HG03442 (cell line): ENCODE measurements around the gene CTSA.
"Not testable (repeated sequence)": the region's sequence is repeated elsewhere in the genome, so short reads cannot be mapped to it uniquely, and the experiment has no call there.

Source experiments
- ATAC-seq: cut with Tn5 transposase; IDR thresholded peaks from one replicate; pipeline ENCODE4 v1.9.1; 2021; ENCODE audit warnings: mild to moderate bottlenecking, moderate library complexity; ENCODE audit not compliant: unreplicated experiment

Gene CTSA

GRCh38 chr20:45911486-45912343 lies 20.6 kb downstream of the CTSA start, which contains the start of gene PLTP:
Gene PLTP, minus strand, starts transcription at chr20:45912155. Its CDS starts 703 bp downstream, at chr20:45911452.
- ATAC-seq: no peak

DNA sequence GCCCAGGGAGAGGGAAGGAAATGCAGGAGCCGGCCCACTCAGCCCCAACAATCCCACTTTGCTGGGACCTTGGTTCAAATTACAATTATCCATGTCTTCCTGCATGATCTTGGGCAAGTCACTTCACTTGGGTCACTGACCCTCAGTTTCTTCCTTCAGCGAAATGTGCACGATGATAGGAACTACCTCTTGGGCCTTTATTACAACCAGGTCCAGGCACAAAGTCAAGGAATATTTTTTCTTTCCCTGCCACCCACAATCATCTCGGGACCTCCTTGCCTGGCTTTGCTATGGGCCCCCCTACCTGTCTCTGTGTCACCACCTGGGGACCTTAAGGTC lies 21.2 kb downstream of the CTSA start:
- no peak for ATAC-seq

DNA sequence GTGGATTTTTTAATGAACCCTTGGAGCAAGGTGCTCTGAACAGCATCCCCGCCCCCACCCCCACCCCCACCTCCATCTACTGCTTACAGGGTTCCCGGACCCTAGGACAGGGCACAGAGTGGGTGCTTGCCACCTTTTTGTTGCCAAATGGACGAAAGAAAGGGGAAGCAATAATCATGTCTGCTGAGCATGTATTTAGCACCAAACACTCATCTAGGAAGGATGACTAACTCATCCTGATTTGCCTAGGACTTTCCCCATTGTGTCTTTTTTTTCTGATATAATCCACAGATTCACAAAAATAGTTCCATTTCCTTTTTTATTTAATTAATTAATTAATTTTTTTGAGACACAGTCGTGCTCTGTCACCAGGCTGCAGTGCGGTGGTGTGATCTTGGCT lies 22.0 kb downstream of the CTSA start:
- ATAC-seq: no peak

DNA sequence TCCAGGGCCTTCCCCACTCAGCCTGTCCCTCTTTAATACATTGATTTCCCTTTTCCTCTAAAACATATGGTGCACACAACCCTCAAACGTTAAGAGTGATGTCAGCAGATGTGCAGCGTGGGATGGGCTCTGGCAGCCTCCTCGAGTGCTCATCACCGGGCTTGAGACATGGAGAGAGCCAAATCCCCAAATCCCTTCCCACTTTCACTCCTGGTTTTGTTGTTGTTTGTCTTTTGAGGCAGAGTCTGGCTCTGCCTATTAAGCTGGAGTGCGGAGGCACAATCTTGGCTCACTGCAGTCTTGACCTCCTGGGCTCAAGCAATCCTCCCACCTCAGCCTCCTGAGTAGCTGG lies 26.6 kb downstream of the CTSA start:
- no peak for ATAC-seq

- no peak for ATAC-seq
Observed at GRCh38 chr20:45918182-45918737, 27.1 kb downstream of the CTSA start.

DNA sequence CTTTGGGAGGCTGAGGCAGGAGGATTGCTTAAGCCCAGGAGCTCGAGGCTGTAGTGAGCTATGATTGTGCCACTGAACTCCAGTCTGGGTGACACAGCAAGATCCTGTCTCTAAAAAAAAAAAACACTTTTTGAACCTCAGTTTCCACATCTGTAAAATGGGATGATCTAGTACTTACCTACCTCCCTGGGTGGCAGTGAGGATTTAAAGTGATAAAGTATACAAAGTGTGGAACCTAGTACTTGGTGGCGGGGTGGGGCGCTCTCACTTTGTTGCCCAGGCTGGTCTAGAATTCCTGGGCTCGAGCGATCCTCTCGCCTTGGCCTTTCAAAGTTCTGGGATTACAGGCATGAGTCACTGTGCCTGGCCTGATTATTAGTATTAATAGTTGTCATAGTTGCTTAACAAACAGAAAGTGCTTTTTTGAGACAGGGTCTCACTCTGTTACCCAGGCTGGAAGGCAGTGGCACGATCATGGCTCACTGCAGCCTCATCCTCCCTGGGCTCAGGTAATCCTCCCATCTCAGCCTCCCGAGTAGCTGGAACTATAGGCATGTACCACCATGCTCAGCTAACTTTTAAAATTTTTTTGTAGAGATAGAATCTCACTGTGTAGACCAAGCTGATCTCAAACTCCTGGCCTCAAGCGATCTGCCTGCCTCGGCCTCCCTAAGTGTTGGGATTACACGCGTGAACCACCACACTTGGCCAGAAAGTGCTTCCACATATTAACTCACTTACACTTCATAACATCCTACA lies 27.8 kb downstream of the CTSA start:
- ATAC-seq: no peak

- no peak for ATAC-seq
Observed at GRCh38 chr20:45919542-45920399, 28.6 kb downstream of the CTSA start.

DNA sequence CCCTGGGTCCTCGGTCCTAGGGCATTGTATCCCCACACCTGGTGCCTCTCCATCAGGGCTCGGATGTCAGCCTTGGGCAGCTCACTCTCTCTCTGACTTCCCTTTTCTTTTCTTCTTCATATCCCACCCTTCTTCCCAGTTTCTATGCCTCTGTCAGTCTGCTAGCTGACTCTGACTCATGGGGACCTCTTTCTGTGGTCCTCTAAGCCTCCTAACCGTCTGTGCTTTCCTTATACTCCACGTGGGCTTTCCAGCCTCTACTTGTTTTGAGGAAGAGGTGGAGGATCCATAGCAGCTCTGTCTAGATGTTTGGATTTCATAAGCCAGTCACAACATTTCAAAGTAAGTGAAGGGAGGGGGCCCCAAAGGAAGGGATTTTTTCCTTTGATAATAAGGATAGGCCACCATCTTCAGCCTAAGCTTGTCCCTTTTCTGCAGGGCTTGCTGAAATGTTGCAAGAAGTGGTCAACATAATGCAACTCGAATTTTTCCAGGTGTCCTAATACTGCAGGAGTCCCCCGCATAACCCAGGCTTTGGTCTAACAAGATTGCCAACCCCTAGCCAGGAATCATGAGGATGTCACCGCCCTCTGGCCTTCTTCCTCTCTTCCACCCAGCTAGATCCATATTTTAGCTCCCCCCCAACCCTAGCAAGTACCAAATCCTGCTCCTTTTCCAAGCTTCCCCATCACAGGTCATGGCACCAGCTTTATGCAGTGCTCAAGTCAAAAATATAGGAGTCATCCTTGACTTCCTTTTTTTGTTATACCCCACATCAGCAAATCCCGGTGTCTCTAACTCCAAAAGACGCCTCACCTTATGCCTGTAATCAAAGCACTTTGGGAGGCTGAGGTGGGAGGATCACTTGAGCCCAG lies 29.6 kb downstream of the CTSA start:
- ATAC-seq: no peak

GRCh38 chr20:45921337-45922189 lies 30.4 kb downstream of the CTSA start:
- ATAC-seq: no peak

DNA sequence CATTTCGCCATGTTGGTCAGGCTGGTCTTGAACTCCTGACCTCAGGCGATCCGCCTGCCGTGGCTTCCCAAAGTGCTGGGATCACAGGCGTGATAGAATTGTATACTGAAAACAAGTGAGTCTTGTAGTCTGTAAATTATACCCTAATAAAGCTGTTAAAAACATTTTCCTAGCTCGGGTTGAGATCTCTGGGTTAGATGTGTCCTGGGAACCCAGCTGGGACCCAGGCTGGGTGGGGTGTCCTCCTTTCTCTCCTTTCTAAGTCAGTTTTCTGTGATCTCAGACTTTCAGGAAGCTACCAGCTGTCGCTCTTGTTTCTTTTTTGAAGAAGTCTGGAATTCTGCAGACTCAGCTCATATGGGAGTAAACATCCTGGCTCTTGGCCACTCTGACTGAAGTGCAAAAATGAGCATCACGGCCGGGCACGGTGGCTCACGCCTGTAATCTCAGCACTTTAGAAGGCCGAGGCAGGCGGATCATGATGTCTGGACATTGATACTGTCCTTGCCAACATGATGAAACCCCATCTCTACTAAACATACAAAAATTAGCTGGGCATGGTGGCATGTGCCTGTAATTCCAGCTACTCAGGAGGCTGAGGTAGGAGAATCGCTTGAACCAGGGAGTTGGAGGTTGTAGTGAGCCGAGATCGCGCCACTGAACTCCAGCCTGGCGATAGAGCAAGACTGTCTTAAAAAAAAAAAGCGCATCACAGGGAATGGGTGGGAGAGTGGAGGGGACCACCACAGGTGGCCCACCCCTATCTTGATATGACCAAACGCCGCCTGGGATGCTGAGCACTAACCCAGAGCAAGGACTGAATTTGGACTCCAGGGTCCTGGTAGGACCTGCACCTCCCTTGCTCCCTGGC lies 33.5 kb downstream of the CTSA start:
- ATAC-seq: no peak

- ATAC-seq: no peak
Observed at GRCh38 chr20:45925821-45926506, 34.8 kb downstream of the CTSA start.

- no peak for ATAC-seq
Observed at GRCh38 chr20:45926731-45927070, 35.6 kb downstream of the CTSA start.

GRCh38 chr20:45927071-45927878 lies 36.1 kb downstream of the CTSA start:
- ATAC-seq: no peak

- not testable (repeated sequence) for ATAC-seq
Observed at GRCh38 chr20:45931680-45932079, 40.5 kb downstream of the CTSA start.

DNA sequence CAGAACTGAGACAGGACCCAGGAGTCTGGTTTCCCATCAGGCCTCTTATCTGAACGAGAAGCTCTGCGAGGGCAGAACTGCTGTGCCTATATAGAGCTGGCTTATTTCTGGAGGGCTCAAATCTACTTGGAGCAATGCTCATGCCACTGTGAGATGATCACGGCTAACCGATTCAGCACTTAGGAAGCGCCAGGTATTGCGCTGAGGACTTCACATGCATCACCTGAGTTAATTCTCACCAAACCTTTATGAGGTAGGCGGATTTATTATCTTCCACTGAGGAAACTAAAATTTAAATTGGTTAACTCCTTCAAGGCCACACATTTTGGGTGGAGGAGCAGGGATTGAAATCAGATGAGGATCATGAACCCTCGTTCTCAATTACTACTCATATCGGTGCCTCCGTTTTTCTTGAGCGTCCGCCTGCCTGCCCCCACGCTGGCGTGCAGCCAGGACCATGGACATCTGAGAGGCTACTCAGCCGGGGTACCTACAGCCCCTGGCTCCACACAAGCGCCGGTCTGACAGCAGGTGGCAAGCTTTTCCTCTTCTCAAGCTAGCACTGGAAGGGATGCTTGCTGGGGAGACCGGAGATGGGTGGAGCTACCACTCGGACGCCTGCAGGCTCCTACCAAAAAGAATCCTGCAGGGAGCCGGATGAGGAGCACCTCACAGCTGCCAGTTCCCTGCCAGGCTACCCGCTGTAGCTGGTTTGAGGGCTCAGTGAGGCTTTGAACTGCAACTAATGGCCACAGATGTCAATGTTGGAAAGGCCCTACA lies 42.3 kb downstream of the CTSA start:
- ATAC-seq: no peak

DNA sequence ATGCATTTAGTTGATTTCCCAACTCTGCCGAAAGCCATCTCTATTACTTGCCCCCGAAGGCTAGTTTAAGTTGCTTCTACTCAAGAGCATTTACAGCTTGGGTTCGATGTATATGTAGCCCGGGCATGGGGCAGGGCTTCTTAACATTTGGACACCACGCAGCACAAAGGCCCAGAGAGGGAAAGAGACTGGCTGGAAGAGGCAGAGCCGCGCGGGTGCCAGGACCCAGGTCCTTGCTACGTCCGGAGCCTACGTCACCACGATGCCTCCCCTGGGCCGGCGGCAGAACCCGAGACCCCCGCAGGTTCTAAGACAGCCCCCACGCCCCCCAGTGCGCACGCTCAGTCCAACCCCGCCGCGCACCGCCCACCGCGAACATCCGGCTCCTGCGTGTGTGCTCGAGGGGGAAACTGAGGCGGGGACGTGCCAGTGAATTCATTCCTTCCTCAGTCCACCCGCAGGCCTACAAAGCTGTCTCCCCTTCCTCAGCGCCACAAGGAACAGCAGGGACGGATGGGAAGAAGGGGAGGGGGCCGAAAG lies 43.0 kb downstream of the CTSA start:
- ATAC-seq: peak; percentile 6
